Vagina (tissue), 2 donors: ENCODE measurements around the gene KRTAP2-1.

Experiments used
- POLR2A ChIP-seq, 2 donors: fragments of 450-650 bp; IDR thresholded peaks; one replicate each; pipeline ENCODE4 v1.6.1; 2017; ENCODE audit warnings: antibody characterized with exemption in 2 of 2, mild to moderate bottlenecking in 2 of 2, moderate library complexity in 2 of 2
- POLR2AphosphoS5 ChIP-seq, 2 donors: sonication (generic); formaldehyde crosslinking; IDR thresholded peaks; one replicate each; pipeline ENCODE4 v1.9.0; 2017; ENCODE audit warnings: antibody characterized with exemption in 2 of 2, mild to moderate bottlenecking in 2 of 2, low read depth in 1 of 2; ENCODE audit not compliant: insufficient read depth in 1 of 2
- TF ChIP-seq, protein P1 (sequence below), 3 experiments: fragments of 450-650 bp in 2 of 3; fragments of 200-600 bp in 1 of 3; sonication (generic) in 1 of 3; IDR thresholded peaks; one replicate each; pipeline ENCODE4 v1.5.1; 2017 to 2019; ENCODE audit warnings: antibody characterized with exemption in 3 of 3, mild to moderate bottlenecking in 2 of 3, moderate library complexity in 2 of 3

- TF ChIP-seq, protein P1, sequence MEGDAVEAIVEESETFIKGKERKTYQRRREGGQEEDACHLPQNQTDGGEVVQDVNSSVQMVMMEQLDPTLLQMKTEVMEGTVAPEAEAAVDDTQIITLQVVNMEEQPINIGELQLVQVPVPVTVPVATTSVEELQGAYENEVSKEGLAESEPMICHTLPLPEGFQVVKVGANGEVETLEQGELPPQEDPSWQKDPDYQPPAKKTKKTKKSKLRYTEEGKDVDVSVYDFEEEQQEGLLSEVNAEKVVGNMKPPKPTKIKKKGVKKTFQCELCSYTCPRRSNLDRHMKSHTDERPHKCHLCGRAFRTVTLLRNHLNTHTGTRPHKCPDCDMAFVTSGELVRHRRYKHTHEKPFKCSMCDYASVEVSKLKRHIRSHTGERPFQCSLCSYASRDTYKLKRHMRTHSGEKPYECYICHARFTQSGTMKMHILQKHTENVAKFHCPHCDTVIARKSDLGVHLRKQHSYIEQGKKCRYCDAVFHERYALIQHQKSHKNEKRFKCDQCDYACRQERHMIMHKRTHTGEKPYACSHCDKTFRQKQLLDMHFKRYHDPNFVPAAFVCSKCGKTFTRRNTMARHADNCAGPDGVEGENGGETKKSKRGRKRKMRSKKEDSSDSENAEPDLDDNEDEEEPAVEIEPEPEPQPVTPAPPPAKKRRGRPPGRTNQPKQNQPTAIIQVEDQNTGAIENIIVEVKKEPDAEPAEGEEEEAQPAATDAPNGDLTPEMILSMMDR (IDR thresholded peaks at IDR 0.05): no peak
- TF ChIP-seq POLR2AphosphoS5 (IDR thresholded peaks at IDR 0.05; ENCODE audit: insufficient read depth in 1 of 2, low read depth in 1 of 2) (no peak), POLR2A (IDR thresholded peaks at IDR 0.05) (no peak)
Observed at GRCh38 chr17:41037853-41038350, 9.2 kb downstream of the KRTAP2-1 start.
